HepG2 (cell line): Measurements from ENCODE around the gene ARL16. TPM values are rescaled to one million over a fixed set of nuclear protein-coding genes. Genes with fewer than 3 reads are reported as not detected.
A peak's percentile ranks its signal among the peaks of the same experiment; 100 is the strongest.

Source experiments
- CENPT ChIP-seq: sonication (generic); formaldehyde crosslinking; IDR thresholded peaks from 2 replicates; pipeline ENCODE4 v1.8.0; 2022; ENCODE audit warnings: low read depth, mild to moderate bottlenecking, moderate library complexity, missing genetic modification reagents
- HNF1A ChIP-seq, 2 experiments: sonication (generic) in 1 of 2; formaldehyde crosslinking in 1 of 2; IDR thresholded peaks; 2 replicates each; pipeline versions ENCODE4 v1.4.0 to v1.6.1; 2016 to 2020; ENCODE audit warnings: borderline replicate concordance in 1 of 2, low read depth in 1 of 2, mild to moderate bottlenecking in 1 of 2, missing genetic modification reagents in 1 of 2
- IKZF5 ChIP-seq: IDR thresholded peaks from 2 replicates; pipeline ENCODE4 v1.6.1; 2018; ENCODE audit warnings: missing genetic modification reagents, mild to moderate bottlenecking, missing compliant biosample characterization
- ISX ChIP-seq: sonication (generic); formaldehyde crosslinking; conservative IDR thresholded peaks from 2 replicates; pipeline ENCODE4 v1.5.0; 2020; ENCODE audit warnings: missing genetic modification reagents
- NFE2 ChIP-seq: sonication (generic); formaldehyde crosslinking; IDR thresholded peaks from 2 replicates; pipeline ENCODE4 v1.4.0; 2020; ENCODE audit warnings: missing genetic modification reagents
- SMAD3 ChIP-seq: sonication (generic); formaldehyde crosslinking; IDR thresholded peaks from 2 replicates; pipeline ENCODE4 v1.4.0; 2020; ENCODE audit warnings: missing genetic modification reagents
- SMAD9 ChIP-seq: sonication (generic); formaldehyde crosslinking; IDR thresholded peaks from 2 replicates; pipeline ENCODE4 v1.5.1; 2020; ENCODE audit warnings: mild to moderate bottlenecking, missing genetic modification reagents
- ZFP90 ChIP-seq: sonication (generic); formaldehyde crosslinking; IDR thresholded peaks from 2 replicates; pipeline ENCODE4 v1.8.0; 2022; ENCODE audit warnings: missing genetic modification reagents, mild to moderate bottlenecking, inconsistent platforms, borderline replicate concordance
- ZHX1 ChIP-seq: sonication (generic); formaldehyde crosslinking; IDR thresholded peaks from 2 replicates; pipeline ENCODE4 v1.8.1; 2022; ENCODE audit warnings: low read depth, mild to moderate bottlenecking, missing genetic modification reagents
- ZNF335 ChIP-seq: sonication (generic); formaldehyde crosslinking; IDR thresholded peaks from 2 replicates; pipeline ENCODE4 v1.4.0; 2020; ENCODE audit warnings: missing genetic modification reagents
- ZNF547 ChIP-seq: sonication (generic); formaldehyde crosslinking; IDR thresholded peaks from 2 replicates; pipeline ENCODE4 v1.5.1; 2020; ENCODE audit warnings: mild to moderate bottlenecking, missing genetic modification reagents
- ZNF646 ChIP-seq: sonication (generic); formaldehyde crosslinking; IDR thresholded peaks from 2 replicates; pipeline ENCODE4 v1.9.0; 2021; ENCODE audit warnings: mild to moderate bottlenecking, missing genetic modification reagents
- polyA plus RNA-seq, 8 experiments: library from polyadenylated mRNA; depleted of rRNA in 3 of 8; stranded (reverse) in 7 of 8; unstranded in 1 of 8; fragments of >200 nt; fragmentation: Illumina TruSeq in 4 of 8; extraction: Trizol in 4 of 8; gene quantifications; 2 replicates each; pipeline versions ENCODE4 v1.2.1 to v1.2.3, GENCODE V29; 2011 to 2016; ENCODE audit warnings: low read depth in 4 of 8, missing spikeins in 1 of 8, mixed read lengths in 1 of 8; ENCODE audit not compliant: insufficient read depth in 1 of 8
- total RNA-seq, 5 experiments: library from RNA; depleted of rRNA; stranded (reverse); fragments of >200 nt; fragmentation: Illumina TruSeq; extraction: Trizol; gene quantifications; 2 replicates each; pipeline ENCODE4 v1.2.3, GENCODE V29; 2016; ENCODE audit warnings: low read depth in 1 of 5

The ARL16 gene
- total and polyA plus RNA-seq, 2 of the 13 experiments (the other 11 are each of a cell fraction or from before 2014, with no cell fraction given) = 20.8 to 30.8 TPM

GRCh38 chr17:81713556-81714411, 30.2 kb upstream of the ARL16 start (continued):
- TF ChIP-seq ZHX1 (CRISPR knock-in tag) = peak; percentile 68
- TF ChIP-seq SMAD9 (CRISPR knock-in tag) = peak; percentile 24; the same call in 1 of the 2 replicates
- TF ChIP-seq ZNF335 = peak; percentile 72; the same call in 1 of the 2 replicates
- peak; percentile 77; the same call in 1 of the 2 replicates for TF ChIP-seq CENPT (CRISPR knock-in tag)
- TF ChIP-seq HNF1A (IDR thresholded peaks at IDR 0.05; ENCODE audit: low read depth) = no peak
- TF ChIP-seq HNF1A (CRISPR knock-in tag; IDR thresholded peaks at IDR 0.05; ENCODE audit: borderline replicate concordance) = peak; percentile 67; the same call in 1 of the 2 replicates
- no peak for TF ChIP-seq SMAD3 (CRISPR knock-in tag)
- TF ChIP-seq ISX (CRISPR knock-in tag) = no peak
- no peak for TF ChIP-seq ZNF646
- TF ChIP-seq ZNF547 (CRISPR knock-in tag) = 0 out of 2 replicates have a peak, but pooled peaks have one; percentile 14
- TF ChIP-seq ZFP90 (CRISPR knock-in tag) = peak; percentile 82; the same call in 1 of the 2 replicates
- no peak for TF ChIP-seq NFE2
- TF ChIP-seq IKZF5 (CRISPR knock-in tag) = peak; percentile 76
